GM18873 (cell line): ENCODE measurements around the gene IRF1.
A peak's percentile ranks its signal among the peaks of the same experiment; 100 is the strongest.
"Not testable (repeated sequence)": the region's sequence is repeated elsewhere in the genome, so short reads cannot be mapped to it uniquely, and the experiment has no call there.

Experiments
- ATAC-seq: cut with Tn5 transposase; IDR thresholded peaks from one replicate; pipeline ENCODE4 v1.9.1; 2021; ENCODE audit warnings: mild to moderate bottlenecking, moderate library complexity, moderate number of reproducible peaks; ENCODE audit not compliant: unreplicated experiment, low FRiP score

IRF1 gene, protein sequence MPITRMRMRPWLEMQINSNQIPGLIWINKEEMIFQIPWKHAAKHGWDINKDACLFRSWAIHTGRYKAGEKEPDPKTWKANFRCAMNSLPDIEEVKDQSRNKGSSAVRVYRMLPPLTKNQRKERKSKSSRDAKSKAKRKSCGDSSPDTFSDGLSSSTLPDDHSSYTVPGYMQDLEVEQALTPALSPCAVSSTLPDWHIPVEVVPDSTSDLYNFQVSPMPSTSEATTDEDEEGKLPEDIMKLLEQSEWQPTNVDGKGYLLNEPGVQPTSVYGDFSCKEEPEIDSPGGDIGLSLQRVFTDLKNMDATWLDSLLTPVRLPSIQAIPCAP

DNA sequence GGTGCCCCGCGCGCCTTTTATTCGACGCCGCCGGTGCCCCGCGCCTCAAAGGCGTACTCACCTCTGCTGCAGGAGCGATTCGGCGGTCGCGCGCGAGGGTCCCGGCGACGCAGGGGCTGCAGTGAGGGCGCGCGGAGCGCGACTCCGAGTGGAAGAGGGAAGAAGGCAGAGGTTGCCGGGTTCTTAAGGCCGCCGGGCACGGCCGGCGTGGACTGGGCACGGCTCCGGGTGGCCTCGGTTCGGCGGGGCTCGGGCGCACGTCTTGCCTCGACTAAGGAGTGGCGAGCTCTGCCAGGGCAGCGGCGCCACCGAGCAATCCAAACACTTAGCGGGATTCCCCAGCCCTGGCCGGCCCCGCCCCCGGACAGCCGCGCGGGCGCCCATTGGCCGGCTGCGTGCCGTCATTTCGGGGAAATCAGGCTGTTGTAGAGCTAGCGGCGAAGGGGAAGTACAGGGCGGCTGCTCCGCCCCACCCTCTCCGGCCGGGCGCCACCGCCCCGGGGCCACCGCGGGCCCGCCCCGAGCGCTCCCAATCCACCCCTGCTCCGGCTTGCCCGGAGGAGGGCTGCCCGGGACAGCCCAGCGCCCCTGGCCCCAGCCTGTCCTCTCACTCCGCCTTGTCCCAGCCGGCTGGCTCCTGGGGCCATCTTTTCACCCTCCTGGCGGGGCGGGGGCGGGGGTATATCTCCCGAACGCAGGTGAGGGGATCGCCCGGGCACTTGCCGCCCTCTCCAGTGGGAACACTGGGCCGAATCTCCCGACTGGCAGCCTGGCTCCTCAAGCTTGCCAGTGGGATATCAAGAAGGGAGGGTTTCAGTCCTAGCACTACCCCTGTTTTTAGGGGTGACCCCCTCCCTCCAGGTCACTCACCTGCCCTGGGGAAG is at the start of gene IRF1:
Gene IRF1, minus strand, starts transcription at position 290 of the 884 bp plus-strand sequence. CDS start 1,295 bp downstream, outside the sequence.
- peak; percentile 71 for ATAC-seq

DNA sequence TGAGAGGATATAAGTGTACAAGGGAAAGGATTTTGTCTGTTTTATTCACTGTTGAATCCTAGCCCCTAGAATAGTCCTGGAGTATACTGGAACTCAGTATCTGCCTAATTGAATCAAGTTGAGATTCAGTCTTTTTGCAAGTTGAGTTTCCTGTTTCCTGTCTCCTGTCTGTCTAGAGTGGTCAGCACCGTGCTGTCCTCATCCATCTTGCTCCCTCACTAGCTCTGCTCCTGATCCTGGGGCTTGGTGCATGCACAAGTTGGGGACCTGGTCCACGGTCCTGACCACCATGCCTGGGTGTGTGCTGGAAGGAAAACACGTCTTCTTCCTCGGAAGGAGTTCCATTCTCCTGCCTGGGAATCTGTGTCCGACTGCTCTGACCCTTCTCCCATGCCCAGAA is 49.6 kb upstream of the IRF1 start:
- no peak for ATAC-seq

DNA sequence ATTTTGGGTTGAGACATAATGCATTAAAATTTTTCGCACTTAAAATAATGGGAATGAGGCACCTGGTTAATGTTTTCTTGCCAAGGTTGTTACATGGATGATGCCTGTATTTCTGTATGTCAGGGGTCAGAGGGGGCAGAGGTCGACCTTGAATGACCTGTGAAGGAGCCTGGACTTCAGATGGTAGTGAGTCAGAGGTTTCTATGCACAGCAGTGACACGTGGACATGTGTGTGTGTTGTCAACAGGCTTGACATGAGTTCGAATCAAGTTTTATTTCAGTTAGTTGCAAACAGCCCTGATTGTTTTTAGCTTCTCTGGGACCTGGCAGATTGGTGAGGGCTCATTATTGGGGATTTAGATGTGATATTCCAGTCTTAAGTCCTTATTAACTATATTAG is 49.1 kb upstream of the IRF1 start:
- ATAC-seq = no peak

DNA sequence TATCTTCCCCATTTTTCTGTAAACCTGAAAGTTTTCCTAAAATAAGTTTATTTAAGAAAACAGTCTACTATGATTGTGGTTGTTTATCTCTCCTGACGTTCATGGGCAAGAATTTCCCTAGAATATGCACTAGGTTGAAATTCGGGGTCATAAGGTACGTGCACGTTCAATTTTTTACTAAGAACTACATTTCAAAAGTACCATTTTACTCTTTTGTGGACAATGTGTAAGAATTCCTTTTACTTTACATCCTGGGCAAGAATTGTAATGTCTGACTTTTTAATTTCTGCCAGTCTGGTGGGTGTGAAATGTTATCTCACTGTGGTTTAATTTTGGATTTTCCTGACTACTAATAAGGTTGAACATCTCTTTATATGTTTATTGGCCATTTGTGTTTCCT is 40.4 kb upstream of the IRF1 start:
- ATAC-seq = no peak

DNA sequence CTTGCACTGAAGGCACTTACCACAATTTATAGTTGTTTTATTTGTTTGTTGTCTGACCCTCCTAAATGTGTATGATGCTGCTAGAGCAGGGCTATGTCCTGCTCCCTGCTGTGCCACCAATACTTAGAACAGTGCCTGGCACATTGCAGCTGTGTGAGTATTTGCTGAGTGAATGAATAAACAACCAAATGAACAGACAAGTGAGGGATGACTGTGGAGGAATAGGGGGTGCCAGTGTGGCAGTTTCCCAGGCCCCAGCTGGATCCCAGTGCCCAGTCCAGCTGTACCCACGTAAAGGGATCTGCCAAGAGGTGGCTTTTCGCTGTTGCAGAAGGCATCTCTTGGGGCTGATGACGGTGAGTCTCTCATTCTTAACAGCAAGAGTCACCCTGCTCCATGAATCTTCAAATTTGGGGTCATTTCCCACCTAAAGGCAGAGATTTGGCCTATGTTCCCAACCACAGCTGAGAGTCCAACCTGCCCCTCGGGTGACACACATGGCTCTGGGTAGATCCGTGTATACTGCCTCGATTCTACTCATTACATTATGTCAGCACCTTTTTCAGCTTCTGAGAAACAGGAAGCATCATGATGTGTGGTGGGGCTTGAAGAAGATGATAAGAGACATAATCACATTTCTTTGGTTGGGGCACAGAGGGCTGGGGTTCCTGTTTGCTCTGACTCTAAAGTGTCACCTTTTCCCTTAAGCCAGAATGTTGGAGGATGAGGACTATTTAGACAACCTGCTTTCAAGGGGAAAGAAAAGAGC is 38.5 kb upstream of the IRF1 start:
- no peak for ATAC-seq

DNA sequence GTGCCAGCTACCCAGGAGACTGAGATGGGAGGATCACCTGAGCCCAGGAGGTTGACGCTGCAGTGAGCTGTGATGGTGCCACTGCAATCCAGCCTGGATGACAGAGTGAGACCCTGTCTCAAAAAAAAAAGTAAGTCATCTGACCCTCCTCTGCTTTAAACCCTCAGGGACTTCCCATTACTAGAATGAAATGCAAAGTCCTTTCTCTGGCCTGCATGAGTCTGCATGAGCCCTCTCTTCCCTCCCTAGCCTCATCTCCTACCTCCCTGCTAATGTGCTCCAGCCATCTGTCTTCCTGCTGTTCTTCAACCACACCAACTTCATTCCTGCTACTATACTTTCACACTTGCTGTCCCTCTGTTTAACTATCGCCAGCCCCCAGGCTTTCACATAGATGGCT is 37.4 kb upstream of the IRF1 start:
- no peak for ATAC-seq

DNA sequence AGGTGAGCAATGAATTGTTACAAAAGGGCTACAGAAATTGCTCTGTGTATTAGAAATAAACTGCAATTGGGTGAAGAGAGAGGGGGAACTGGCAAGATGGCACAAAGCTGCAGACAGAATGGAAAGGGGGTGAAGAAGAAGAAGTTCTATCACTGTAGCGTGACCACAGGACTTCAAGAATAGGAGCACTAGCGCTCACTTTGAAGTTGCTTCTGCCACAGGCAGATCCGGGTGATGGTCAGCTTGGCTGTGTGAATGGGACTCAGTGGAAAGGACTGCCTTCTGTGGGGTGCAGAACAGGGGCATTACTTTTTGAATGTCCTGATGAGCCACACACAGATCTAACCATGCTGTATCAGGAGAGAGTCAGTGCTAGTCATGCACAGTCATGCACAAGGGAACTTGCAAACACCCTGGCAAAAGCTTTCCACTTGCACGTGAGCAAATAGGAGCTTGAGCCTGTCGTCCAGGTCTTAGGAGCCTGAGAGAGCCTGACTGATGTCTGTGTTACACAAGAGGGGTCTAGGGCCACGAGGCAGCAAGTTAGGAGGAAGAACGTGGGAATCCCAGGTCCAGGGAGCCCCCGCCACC is 36.5 kb upstream of the IRF1 start:
- no peak for ATAC-seq

DNA sequence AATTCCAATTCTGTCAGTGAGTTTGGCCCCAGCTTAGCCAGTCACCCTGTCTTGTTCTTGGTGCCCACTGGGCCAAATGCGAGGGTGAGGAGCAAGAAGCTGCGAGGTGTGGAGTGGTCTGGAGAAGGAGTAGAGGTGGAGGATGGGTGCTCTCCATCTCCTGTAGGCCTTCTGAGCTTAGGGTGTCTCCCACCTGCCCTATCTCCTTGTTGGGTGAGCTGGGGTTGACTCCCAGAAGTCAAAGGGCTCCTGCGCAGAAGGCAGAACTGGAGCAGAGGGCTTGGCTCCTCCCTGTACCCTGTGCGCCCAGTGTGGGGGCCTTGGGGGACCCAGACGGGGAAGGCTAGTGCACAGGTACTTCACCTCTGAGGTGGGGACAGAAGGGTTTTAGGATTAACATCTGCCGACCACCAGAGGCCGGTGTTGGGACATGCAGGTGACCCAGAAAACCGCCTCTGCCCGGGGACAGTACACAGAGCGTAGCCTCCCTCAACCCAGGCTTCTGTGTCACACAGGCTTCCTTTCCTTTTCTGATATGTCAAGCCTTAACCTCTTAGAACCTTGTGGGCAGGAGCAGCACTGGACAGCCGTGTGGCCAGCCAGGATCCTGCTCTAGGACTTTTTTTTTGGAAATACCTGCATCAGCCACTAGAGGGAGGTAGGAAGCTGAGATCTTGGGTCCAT is 35.9 kb upstream of the IRF1 start:
- ATAC-seq = no peak

DNA sequence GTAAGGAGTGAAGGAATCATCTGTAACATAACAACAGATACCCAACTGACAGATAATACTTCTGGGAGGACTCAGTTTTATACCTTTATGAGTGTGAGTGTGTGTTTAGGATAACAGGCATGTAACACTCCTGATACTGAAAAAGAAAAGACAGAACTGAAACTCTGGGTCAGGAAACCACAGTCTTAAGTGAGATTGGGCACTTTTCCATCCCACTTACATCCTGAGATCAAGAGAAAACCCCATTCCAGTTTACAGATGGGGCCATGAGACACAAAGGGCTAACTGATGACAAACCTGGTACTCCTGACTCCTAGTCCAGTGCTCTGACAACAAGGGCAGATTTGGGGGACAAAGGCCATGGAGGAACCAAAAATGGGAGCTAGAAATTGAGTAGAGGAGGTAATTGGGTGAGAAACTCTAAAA is 34.7 kb upstream of the IRF1 start:
- ATAC-seq = peak; percentile 71

DNA sequence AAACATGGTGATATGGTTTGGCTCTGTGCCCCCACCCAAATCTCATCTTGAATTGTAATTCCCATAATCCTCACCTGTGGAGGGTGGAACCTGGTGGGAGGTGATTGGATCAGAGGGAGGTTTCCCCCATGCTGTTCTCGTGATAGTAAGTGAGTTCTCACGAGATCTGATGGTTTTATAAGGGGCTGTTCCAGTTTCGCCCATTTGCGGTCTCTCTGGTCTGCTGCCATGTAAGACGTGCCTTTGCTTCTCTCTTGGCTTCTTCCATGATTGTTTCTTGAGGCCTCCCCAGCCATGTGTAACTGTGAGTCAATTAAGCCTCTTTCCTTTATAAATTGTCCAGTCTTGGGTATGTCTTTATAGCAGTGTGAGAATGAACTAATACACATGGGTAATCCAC is 34.3 kb upstream of the IRF1 start:
- not testable (repeated sequence) for ATAC-seq

DNA sequence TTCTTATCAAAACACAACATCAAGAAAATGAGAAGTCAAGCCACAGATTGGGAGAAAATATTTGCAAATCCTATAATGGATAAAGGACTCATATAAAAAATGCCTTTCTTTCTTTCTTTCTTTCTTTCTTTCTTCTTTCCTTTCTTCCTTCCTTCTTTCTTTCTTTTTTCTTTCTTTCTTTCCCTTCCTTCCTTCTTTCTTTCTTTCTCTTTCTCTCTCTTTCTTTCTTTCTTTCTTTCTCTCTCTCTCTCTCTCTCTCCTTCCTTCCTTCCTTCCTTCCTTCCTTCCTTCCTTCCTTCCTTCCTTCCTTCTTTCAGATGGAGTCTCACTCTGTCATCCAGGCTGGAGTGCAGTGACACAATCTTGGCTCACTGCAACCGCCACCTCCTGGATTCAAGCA is 31.5 kb upstream of the IRF1 start:
- ATAC-seq = not testable (repeated sequence)

DNA sequence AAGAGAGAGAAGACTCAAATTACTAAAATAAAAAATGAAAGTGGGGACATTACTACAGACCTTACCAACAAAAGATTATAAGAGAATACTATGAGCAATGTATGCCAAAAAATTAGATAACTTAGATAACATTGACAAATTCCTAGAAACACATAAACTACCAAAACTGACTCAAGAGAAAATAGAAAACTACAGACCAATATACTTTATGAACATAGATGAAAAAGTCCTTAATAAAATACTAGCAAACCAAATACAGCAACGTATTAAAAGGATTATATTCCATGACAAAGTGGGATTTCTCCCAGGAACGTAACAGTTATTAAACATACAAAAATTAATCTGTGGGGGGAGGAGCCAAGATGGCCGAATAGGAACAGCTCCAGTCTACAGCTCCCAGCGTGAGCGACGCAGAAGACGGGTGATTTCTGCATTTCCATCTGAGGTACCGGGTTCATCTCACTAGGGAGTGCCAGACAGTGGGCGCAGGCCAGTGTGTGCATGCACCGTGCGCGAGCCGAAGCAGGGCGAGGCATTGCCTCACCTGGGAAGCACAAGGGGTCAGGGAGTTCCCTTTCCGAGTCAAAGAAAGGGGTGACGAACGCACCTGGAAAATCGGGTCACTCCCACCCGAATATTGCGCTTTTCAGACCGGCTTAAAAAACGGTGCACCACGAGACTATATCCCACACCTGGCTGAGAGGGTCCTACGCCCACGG is 23.2 kb upstream of the IRF1 start:
- not testable (repeated sequence) for ATAC-seq

DNA sequence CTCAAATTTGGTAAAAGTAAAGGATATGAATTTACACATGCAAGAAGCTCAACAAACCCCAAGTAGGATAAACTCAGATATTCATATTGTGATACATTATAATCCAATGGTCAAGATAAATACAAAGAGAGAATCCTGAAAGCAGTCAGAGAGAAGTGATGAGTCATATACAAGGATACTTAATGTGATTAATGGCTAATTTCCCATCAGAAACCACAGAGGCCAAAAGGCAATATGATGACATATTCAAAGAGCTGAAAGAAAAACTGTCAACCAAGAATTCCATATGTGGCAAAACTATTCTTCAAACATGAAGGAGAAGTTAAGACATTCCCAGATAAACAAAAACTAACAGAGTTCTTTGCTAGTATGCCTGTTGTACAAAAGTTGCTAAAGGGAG is 19.5 kb upstream of the IRF1 start:
- ATAC-seq = no peak

DNA sequence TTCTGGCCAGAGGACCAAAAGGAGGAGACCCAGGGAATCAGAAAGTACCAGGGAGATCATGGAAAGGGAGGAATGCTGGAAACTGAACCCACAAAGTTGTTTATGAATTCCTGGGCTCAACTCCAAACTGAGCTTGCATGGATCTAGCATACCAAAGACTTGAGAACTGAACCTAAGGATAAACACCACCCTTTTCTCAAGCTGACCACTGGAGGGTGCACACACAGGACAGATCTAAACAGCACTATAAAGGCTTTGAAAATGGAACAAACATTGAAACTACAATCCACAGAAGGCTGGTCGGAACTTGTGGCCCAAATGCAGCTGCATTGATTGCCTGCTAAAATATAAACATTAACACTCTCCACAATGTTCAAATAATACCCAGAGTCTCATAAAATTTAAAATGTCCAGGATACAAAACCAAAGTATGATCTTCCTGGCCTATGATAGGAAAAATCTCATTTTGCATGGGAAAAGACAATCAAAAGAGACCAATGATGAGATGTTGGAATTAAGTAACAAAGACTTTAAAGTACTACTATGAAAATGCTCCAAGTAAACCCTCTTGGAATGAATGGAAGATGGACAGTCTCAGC is 15.6 kb upstream of the IRF1 start:
- ATAC-seq = no peak

DNA sequence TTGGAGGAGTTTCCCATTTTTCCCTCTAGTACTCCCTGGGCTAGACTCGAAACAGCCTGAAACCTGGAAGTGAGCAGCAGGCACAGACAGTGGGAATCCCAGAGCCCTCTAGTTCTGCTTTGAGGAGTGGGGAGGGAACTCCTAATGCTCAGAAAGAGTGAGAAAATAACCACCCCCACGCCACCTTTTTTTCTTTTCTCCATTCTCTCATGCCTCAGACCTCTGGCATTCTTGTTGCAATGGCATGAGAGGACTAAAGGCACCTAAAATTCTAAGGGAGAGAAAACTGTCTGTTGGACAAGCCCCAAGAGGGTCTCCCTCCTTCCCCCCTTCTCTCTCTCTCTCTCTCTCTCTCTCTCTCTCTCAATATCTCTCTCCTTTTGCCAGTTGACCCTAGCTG is 15.1 kb upstream of the IRF1 start:
- ATAC-seq = no peak

DNA sequence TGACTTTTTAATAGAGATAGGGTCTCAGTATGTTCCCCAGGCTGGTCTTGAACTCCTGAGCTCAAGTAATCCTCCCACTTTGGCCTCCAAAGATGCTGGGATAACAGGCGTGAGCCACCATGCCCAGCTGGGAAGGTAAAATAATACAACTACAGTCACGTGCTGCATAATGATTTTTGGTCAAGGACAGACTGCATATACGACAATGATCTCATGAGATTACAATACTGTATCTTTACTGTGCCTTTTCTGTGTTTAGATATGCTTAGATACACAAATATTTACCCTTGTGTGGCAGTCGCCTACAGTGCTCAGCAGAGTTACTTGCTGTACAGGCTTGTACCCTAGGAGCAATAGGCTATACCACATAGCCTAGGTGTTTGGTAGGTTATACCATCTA is 14.2 kb upstream of the IRF1 start:
- ATAC-seq = no peak

DNA sequence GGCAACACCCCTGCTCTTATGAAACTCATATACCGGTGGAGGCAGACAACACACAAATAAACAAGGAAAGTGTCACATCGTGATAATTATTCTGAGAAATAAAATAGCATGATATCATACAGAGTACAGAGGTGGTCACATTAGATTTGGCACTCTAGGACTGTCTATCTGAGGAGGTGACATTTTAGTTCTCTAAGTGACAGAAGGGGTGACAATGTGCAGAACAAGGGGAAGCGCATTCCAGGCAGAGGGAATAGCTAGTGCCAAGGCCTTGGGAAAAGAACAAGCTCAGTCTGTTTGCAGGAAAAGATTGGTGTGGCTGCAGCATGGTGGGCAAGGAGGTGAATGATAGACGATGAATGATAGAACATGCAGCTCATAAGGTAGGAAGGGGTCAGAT is 12.7 kb upstream of the IRF1 start:
- no peak for ATAC-seq

DNA sequence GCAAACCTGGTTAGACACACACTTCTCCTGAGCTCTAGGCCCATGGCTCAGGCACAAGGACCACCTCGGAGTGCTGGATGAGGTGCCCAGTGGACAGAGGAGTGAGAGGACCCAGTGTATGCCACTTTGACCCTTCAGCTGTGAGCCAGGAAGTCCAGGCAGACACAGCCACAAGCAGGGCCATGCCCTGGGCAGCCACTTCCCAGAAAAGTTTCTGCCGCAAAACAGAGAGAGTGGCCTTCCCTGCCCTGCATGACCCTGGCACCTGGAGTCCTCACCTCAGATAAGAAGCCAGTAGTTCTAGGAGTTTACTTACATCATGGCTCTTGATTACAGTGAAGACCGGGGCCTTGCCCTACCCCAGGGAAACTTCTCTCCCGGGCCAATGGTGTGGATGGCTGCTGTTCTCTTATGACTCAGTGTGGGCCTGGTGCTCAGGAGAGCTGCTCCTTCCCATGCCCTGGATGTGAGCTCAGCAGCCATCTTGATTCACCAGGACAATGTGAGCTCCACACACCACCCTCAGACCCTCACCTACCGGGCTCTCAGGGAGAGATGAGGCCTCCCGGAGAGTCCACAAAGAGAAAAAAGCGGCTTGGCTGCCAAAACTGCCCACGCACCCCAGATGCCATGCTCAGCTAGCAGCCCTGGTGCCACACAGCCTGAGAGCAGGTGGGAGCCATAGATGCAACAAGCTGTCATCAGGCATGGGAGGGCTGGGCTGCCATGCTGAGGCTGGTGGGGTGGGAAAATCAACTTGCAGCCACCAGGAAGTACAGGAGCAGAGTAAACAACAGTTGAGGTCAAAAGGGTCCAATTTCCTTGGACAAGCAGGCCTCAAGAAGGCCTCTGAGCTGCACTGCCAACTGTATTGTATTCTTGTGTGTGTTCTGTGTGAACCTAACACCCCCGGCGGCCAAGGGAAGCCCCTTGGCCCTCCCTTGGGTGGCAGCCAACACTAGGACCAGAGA is 11.7 kb upstream of the IRF1 start:
- no peak for ATAC-seq
